T follicular helper cell (primary cell): ENCODE measurements around the gene CRCP.
"Not testable (repeated sequence)": the region's sequence is repeated elsewhere in the genome, so short reads cannot be mapped to it uniquely, and the experiment has no call there.

Experiments used
- DNase-seq: peaks from one replicate; pipeline ENCODE4 v3.0.0-alpha.2; 2020; ENCODE audit warnings: low read depth
- total RNA-seq, 2 experiments: gene quantifications; one replicate each; lab custom pipeline; 2026; lab: John Stamatoyannopoulos, UW

Gene CRCP
- 42.8 to 51.7 reads per million in 2 experiments for total RNA-seq

DNA sequence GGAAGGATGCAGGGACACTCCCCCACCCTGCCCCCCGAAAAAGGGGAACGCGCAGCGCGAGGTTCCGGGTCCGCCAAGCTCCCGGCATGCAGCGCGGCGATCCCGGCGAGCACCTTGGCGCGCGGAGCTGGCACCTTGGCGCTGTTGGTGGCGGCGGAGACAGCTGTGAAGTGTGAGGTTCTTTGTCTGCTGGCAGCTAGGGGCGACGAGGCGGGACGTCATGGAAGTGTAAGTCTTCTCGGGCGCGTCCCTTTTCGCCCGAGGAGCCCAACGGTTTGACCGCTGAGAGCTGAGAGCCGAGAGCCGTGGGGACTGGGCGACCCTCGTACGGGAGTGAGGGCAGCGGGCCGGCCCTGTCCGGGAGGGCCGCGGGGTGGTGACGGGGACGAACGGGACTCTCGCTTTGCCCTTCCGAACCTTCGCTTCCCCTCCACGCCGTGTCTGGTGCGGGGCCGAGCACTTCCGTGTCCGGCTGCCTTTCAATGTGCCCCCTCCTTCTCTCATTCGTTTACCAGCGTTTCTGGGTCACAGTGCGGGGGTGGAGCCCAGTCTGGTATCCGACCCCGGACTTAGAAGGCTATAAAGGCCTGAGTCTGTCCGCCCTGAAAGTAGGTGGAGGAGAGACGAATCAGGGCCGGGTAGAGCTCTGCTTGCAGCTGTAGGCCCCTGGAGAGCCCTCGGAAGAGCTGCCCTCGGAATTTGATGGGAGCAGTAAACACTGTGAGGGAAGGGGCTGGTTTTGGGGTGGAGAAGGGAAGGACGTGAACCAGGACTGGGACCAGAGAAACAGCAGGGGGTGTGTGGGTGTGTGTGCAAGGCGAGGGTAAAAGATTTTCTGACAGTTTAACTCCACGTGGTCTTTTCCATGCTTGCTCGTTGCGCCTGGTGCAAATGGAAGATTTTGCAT is at the start of gene CRCP:
TSS of gene CRCP (plus strand) at position 105 of the 907 bp plus-strand sequence. CDS start at position 221, 116 bp downstream.
- DNase-seq = peak; percentile 82

DNA sequence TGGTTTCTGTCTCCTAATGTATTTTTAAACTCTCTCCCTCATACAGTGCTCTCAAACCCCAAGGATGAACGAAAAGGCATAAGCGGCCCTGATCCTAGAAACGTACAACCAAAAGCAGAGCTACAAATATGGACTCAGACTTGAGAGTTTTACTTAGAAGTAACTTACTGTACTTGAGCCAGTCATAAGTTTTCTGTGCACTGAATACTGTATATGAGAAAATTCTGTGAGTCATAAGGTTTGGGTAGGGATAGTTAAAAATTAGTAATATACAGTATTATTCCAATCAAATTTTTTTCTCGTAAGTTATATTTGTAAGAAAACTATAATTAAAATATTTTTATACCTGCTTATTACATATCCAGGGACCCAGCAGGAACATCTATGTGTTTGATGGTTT is 44.9 kb upstream of the CRCP start:
- DNase-seq = no peak

GRCh38 chr7:66070222-66070621 is 44.4 kb upstream of the CRCP start:
- DNase-seq = no peak

DNA sequence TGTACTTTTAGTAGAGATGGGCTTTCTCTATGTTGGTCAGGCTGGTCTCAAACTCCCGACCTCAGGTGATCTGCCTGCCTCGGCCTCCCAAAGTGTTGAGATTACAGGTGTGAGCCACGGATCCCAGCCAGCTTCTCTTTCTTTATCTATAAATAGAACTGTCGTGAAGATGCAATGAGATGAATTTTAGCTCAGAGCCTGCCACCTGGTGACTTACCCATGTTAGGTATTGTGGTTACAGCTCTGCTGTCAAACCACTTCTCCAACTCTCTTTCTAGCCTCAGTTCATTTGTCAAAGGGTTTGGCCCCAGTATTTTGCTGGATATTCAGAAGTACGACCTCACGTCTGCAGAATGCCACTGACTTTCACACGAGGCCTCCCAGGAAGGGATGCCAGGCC is 42.4 kb upstream of the CRCP start:
- not testable (repeated sequence) for DNase-seq

- peak; percentile 76 for DNase-seq
Measured at GRCh38 chr7:66075590-66076461, 38.8 kb upstream of the CRCP start, which contains the start of gene ASL. TSS of gene ASL (plus strand) at chr7:66075819. CDS start at chr7:66076082, 263 bp downstream.

DNA sequence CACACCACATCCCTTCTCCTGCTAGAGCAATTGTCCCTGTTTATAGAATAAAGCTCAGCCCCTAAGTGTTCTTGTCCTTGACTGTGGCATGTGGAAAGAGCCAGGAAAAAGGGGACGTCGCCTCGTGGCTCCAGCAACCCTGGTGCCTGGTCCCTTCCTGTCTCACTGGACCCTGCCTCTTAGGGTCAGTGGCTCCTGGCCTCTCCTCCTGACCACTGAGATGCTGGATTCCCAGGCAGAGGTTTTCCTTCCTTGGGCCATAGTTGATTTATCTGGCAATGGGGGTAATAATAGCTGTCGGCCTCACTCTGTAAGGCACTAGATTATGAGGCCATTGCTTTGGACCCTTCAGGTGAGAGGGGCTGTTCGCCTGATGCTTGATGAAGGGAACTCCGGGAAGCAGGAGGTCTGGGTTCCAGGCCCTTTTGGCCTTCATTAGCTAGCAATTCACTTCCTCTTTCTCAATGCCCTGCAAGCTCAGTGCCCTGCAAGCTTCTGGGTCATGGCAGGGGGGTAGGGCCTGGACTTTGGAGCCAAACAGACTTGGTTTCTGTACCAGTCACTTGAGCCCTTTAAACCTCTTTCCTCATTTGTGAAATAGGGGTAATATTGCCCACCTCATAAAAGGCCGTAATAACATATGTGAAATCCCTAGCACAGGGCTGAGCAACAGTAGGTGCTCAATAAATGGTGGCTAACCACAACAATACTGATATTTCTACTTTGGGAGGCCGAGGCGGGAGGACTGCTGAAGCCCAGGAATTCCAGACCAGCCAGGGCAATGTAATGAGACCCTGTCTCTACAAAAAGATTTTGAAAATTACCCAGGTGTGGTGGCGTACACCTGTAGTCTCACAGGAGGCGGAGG is 38.0 kb upstream of the CRCP start:
- no peak for DNase-seq

DNA sequence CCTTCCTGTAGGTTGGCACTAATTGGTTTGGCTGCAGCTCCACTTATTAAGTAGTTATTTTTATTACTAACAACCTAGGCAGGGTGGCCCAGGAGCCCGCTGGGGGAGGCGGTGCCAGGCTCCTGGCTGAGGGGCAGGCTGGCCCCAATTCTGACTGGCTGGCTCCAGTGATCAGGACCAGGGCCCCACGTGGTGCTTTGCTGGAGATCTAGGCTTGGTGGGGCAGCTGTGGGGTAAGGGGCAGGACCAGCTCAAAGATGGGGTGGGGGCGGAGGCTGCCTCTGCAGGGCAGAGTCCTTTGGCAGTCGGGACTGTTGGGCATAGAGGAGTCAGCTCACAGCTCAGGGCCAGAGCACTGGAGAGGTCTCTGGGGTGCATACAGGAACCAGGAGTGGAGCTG is 36.6 kb upstream of the CRCP start:
- no peak for DNase-seq

GRCh38 chr7:66082083-66082482 is 32.6 kb upstream of the CRCP start:
- no peak for DNase-seq

DNA sequence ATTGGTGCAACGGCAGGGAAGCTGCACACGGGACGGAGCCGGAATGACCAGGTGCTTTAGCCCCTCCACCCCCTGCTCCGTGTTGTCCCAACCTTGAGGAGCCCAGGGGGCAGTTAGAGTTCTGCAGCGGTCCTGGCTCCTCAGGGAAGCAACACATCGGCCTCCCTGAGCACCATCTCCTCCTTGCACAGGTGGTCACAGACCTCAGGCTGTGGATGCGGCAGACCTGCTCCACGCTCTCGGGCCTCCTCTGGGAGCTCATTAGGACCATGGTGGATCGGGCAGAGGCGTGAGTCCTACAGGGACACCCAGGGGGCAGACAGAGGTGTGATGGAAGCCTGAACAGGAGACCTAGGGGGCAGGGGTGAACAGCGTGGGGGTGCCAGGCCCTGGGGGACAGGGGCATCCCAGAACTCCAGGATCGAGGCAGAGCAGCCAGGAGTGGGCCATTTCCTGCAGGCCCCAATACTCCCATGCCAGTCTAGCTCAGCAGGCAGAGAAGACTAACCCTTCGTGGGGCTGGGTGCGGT is 31.7 kb upstream of the CRCP start:
- DNase-seq = no peak

DNA sequence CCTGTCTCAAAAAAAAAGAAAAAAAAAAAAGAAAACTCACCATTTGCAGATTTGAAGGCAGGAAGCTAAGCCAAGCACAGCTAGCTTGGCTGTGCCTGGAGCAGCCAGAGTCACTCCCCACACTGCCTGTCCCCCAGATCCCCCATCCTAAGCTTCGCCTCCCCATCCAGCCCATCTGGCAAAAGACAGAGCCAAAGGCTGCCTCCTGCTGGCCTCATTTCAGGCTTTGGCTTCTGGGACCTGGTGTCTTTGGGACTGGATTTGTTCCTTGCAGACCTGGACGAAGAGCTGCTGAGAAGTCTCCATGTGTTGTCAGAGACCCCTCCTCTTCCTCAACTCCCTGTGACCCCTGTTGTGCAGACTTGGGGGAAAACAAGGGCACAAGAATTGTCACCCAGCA is 31.0 kb upstream of the CRCP start:
- DNase-seq = no peak

GRCh38 chr7:66088861-66089838 is 25.5 kb upstream of the CRCP start:
- no peak for DNase-seq

GRCh38 chr7:66092654-66093053 is 22.0 kb upstream of the CRCP start:
- DNase-seq = no peak

DNA sequence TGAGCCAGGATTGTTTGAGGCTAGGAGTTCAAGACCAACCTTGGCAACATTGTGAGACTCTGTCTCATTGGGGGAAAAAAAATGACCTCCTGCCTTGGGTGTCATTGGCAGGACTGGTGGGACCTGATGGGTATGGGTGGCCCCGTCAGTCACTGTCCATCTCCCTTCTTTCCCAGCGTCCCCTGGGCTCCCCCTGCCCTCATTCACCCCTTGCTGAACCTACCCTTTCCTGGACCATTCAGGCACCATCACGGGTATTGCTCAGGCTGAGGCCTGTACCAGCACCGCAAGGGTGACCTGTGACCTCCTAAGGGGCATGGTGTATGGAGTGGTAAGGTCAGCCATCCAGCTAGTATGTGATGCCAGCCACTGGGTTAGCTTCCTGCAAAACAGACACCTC is 19.6 kb upstream of the CRCP start:
- no peak for DNase-seq

GRCh38 chr7:66099232-66099550 is 15.5 kb upstream of the CRCP start:
- no peak for DNase-seq

DNA sequence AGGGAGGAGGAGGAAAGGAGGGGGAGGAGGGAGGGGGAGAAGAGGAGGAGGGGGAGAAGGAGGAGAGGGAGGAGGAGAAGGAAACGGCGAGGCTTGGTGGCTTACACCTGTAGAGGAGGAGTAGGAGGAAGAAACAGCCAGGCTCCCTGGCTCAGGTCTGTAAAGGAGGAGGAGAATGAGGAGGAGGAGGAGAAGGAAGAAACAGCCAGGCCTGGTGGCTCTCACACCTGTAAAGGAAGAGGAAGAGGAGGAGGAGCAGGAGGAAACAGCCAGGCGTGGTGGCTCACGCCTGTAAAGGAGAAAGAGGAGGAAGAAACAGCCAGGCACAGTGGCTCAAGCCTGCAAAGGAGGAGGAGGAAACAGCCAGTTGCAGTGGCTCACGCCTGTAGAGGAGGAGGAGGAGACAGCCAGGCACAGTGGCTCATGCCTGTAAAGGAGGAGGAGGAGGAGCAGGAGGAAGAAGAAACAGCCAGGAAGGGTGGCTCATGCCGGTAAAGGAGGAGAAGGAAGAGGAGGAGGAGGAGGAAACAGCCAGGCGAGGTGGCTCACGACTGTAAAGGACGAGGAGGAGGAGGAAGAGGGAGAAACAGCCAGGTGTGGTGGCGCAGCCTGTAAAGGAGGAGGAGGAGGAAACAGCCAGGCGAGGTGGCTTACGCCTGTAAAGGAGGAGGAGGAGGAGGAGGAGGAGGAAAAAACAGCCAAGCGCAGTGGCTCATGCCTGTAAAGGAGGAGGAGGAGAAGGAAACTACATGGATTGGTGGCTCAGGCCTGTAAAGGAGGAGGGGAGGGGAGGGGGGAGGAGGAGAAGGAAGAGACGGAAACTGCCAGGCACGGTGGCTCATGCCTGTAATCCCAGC is 14.9 kb upstream of the CRCP start:
- DNase-seq = peak; percentile 12

GRCh38 chr7:66100408-66101050 is 14.1 kb upstream of the CRCP start:
- DNase-seq = no peak

DNA sequence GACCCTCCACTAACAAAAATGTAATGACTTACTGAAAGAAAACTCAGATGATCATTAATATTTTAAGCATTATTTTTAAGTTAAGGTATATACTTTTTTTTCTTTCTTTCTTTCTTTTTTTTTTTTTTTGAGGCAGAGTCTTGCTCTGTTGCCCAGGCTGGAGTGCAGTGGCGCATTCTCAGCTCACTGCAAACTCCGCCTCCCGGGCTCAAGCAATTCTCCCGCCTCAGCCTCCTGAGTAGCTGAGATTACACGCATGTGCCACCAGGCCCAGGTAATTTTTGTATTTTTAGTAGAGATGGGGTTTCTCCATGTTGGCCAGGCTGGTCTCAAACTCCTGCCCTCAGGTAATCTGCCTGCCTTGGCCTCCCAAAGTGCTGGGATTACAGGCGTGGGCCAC is 12.5 kb upstream of the CRCP start:
- DNase-seq = not testable (repeated sequence)

DNA sequence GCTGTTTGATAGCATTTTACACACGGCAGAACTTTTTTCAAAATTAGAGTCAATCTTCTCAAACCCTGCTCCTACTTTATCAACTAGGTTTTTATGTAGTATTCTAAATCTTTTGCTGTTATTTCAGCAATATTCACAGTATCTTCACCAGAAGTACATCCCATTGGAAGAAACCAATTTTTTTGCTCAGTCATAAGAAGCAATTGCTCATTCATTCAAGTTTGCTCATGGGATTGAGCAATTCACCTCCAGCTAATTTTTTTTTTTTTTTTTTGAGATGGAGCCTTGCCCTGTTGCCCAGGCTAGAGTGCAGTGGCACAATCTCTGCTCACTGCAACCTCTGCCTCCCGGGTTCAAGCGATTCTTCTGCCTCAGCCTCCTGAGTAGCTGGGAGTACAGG is 10.7 kb upstream of the CRCP start:
- not testable (repeated sequence) for DNase-seq

DNA sequence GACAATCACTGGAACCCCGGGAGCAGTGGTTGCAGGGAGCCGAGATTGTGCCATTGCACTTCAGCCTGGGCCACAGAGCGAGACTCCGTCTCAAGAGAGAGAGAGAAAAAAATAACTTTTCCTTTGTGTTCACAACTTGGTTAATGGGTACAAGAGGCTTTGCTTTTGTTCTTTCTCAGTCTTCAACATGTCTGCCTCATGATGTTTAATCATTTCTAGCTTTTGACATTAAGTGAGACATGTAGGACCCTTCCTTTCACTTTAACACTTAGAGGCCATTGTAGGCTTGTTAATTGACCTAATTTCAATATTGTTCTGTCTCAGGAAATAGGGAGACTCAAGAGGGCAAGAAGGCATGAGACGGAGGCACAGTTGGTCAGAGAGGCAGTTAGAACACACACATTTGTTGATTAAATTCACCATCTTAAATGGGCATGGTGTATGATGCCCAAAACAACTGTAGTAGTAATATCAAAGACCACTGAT is 9.3 kb upstream of the CRCP start:
- no peak for DNase-seq
